ENCODE results near the gene DYNC1H1.

DYNC1H1 gene

GRCh38 chr14:102050026-102050405 is 85.6 kb downstream of the DYNC1H1 start:
- Histone ChIP-seq H3K27me3 (ENCODE audit: insufficient read depth, low read depth) (no peaks in the 10 kb centered on the region), H3K27ac (no peak overlapping the region), H3K4me1 (ENCODE audit: low read depth, poor library complexity, severe bottlenecking) (no peaks in the 10 kb centered on the region), H4K20me1 (ENCODE audit: insufficient read depth) (no peaks in the 10 kb centered on the region), H3K4me2 (no peak overlapping the region), H3K4me3 (IDR thresholded peaks at IDR 0.05; ENCODE audit: insufficient read depth, low read depth, low read length) (no peak overlapping the region), H3K79me2 (ENCODE audit: insufficient read depth, low read depth) (no peaks in the 10 kb centered on the region), H3K9ac (no peak overlapping the region), H2AFZ (ENCODE audit: low read depth) (no peak overlapping the region), H3K36me3 (ENCODE audit: insufficient read depth) (peaks cover 4% of the 10 kb centered on the region; the same call in 1 of the 2 replicates)
- TF ChIP-seq, protein P1, sequence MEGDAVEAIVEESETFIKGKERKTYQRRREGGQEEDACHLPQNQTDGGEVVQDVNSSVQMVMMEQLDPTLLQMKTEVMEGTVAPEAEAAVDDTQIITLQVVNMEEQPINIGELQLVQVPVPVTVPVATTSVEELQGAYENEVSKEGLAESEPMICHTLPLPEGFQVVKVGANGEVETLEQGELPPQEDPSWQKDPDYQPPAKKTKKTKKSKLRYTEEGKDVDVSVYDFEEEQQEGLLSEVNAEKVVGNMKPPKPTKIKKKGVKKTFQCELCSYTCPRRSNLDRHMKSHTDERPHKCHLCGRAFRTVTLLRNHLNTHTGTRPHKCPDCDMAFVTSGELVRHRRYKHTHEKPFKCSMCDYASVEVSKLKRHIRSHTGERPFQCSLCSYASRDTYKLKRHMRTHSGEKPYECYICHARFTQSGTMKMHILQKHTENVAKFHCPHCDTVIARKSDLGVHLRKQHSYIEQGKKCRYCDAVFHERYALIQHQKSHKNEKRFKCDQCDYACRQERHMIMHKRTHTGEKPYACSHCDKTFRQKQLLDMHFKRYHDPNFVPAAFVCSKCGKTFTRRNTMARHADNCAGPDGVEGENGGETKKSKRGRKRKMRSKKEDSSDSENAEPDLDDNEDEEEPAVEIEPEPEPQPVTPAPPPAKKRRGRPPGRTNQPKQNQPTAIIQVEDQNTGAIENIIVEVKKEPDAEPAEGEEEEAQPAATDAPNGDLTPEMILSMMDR (conservative IDR thresholded peaks at IDR 0.05; ENCODE audit: low read depth, low read length), result no peak

GRCh38 chr14:102050625-102051024 is 86.3 kb downstream of the DYNC1H1 start:
- Histone ChIP-seq H2AFZ (ENCODE audit: low read depth) (no peak overlapping the region), H3K27me3 (ENCODE audit: insufficient read depth, low read depth) (no peaks in the 10 kb centered on the region), H3K27ac (no peak overlapping the region), H3K79me2 (ENCODE audit: insufficient read depth, low read depth) (no peaks in the 10 kb centered on the region), H4K20me1 (ENCODE audit: insufficient read depth) (no peaks in the 10 kb centered on the region), H3K4me2 (no peak overlapping the region), H3K4me1 (ENCODE audit: low read depth, poor library complexity, severe bottlenecking) (no peaks in the 10 kb centered on the region), H3K4me3 (IDR thresholded peaks at IDR 0.05; ENCODE audit: insufficient read depth, low read depth, low read length) (no peak overlapping the region), H3K9ac (no peak overlapping the region), H3K36me3 (ENCODE audit: insufficient read depth) (peaks cover 4% of the 10 kb centered on the region; the same call in 1 of the 2 replicates)
- TF ChIP-seq, protein P1 (conservative IDR thresholded peaks at IDR 0.05; ENCODE audit: low read depth, low read length), result no peak

- Histone ChIP-seq H3K4me3 (IDR thresholded peaks at IDR 0.05; ENCODE audit: insufficient read depth, low read depth, low read length) (no peak overlapping the region), H3K4me1 (ENCODE audit: low read depth, poor library complexity, severe bottlenecking) (no peaks in the 10 kb centered on the region), H3K27me3 (ENCODE audit: insufficient read depth, low read depth) (no peaks in the 10 kb centered on the region), H2AFZ (ENCODE audit: low read depth) (no peak overlapping the region), H3K79me2 (ENCODE audit: insufficient read depth, low read depth) (no peaks in the 10 kb centered on the region), H3K36me3 (ENCODE audit: insufficient read depth) (peaks cover 4% of the 10 kb centered on the region; the same call in 1 of the 2 replicates), H3K9ac (no peak overlapping the region), H3K4me2 (no peak overlapping the region), H4K20me1 (ENCODE audit: insufficient read depth) (no peaks in the 10 kb centered on the region), H3K27ac (no peak overlapping the region)
- TF ChIP-seq, protein P1 (conservative IDR thresholded peaks at IDR 0.05; ENCODE audit: low read depth, low read length), result no peak
Observed at GRCh38 chr14:102052522-102052921, 88.1 kb downstream of the DYNC1H1 start.

DNA sequence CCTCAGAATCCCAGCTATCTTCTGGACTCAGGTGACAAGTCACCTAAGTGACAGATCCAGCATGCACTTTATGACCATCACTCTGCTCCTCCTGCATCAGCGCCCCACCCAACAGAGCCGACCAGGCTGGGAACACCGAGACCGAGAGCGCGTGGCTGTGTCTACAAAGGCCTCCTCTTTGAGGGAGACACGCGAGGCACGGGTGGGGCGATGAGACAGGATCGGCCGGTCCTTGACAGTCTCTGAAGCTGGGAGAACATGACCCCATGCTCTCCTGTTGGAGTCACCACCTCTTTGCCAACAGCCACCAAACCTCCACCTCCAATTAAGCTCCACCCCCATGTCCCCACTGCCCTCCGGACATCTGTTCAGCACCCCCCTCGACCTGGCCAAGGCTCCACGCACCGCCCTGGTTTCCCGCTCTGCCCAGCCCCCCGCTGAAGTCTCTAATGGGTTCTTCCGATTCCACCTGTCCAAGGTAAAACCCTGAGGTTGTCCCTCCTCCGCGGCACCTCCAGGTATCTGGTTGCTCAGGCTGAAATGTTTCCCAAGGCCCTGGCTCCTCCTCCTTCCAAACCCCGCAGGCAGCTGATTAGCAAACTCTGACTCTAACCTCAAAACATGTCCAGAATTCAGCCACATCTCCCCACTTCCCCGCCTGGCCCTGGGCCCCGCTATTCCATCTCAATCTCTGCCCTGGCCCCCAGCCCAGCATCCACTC is 91.0 kb downstream of the DYNC1H1 start:
- Histone ChIP-seq H3K4me2 (no peak overlapping the region), H3K27ac (no peak overlapping the region), H4K20me1 (ENCODE audit: insufficient read depth) (no peaks in the 10 kb centered on the region), H3K9ac (no peak overlapping the region), H3K36me3 (ENCODE audit: insufficient read depth) (no peaks in the 10 kb centered on the region), H3K4me3 (IDR thresholded peaks at IDR 0.05; ENCODE audit: insufficient read depth, low read depth, low read length) (no peak overlapping the region), H3K27me3 (ENCODE audit: insufficient read depth, low read depth) (no peaks in the 10 kb centered on the region), H3K79me2 (ENCODE audit: insufficient read depth, low read depth) (no peaks in the 10 kb centered on the region), H3K4me1 (ENCODE audit: low read depth, poor library complexity, severe bottlenecking) (no peaks in the 10 kb centered on the region), H2AFZ (ENCODE audit: low read depth) (no peak overlapping the region)
- TF ChIP-seq, protein P1 (conservative IDR thresholded peaks at IDR 0.05; ENCODE audit: low read depth, low read length), result no peak

Measured in KMS-11 (cell line).